GM10266 (cell line): ENCODE measurements around the gene UBE2I.

Source experiments
- DNase-seq: peaks from one replicate; pipeline ENCODE4 v3.0.0; 2012; ENCODE audit errors: extremely low spot score
- CTCF ChIP-seq: IDR thresholded peaks from 2 replicates; pipeline ENCODE4 v1.5.1; 2012; ENCODE audit warnings: mild to moderate bottlenecking, low read depth; ENCODE audit not compliant: control insufficient read depth, insufficient read depth; ENCODE audit errors: missing control alignments

UBE2I gene

GRCh38 chr16:1308977-1309885 is at the start of gene UBE2I:
TSS of gene UBE2I (plus strand) at chr16:1309636. CDS start at chr16:1314031, 4,395 bp downstream.
- DNase-seq: peak; percentile 98
- TF ChIP-seq CTCF: no peak

- no peak for TF ChIP-seq CTCF
- DNase-seq: no peak
Measured at GRCh38 chr16:1259760-1260068, 49.7 kb upstream of the UBE2I start.

GRCh38 chr16:1260101-1260680 is 49.2 kb upstream of the UBE2I start:
- no peak for DNase-seq
- TF ChIP-seq CTCF: no peak

GRCh38 chr16:1261131-1261892 is 48.1 kb upstream of the UBE2I start:
- no peak for DNase-seq
- TF ChIP-seq CTCF: no peak

GRCh38 chr16:1262210-1262845 is 47.1 kb upstream of the UBE2I start:
- no peak for DNase-seq
- TF ChIP-seq CTCF: no peak

GRCh38 chr16:1262846-1263221 is 46.6 kb upstream of the UBE2I start:
- TF ChIP-seq CTCF: no peak
- DNase-seq: no peak
